Right renal pelvis (tissue), 4 donors: ENCODE data around the gene PPIE. TPM values are rescaled to one million over a fixed set of nuclear protein-coding genes. Genes with fewer than 3 reads are reported as not detected.
"Not testable (repeated sequence)": the region's sequence is repeated elsewhere in the genome, so short reads cannot be mapped to it uniquely, and the experiment has no call there.

Experiments
- DNase-seq, 4 donors: peaks; one replicate each; pipeline ENCODE4 v3.0.0-alpha.2; 2013; ENCODE audit warnings: low read depth in 4 of 4, low spot score in 3 of 4, missing footprints in 1 of 4
- polyA plus RNA-seq, 4 donors: library from polyadenylated mRNA; unstranded; fragments of 120-200 nt; gene quantifications; one replicate each; pipeline ENCODE4 v1.2.1, GENCODE V29; 2013; ENCODE audit not compliant: insufficient read length in 4 of 4

PPIE gene
- polyA plus RNA-seq, 4 donors = 61.8 to 72.9 (median 70.7) TPM

DNA sequence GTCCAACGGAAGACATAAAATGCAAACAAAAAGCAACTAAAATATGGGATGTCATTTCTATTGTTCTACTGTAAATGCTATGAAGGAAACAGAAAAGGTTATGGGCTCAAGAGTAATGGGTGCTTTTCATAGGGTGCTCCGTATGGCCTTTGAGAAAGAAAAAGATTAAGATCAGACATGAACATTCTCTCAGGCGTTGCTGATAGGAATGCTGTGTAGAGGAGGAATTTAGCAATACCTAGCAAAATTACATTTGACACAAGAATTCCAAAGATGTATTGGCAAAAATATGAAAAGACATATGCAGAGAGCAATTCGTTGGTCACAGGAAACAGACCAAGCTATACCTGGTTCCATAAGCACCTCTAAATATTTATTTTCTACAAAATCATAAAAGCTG is 38.2 kb downstream of the PPIE start:
- DNase-seq = no peak

DNA sequence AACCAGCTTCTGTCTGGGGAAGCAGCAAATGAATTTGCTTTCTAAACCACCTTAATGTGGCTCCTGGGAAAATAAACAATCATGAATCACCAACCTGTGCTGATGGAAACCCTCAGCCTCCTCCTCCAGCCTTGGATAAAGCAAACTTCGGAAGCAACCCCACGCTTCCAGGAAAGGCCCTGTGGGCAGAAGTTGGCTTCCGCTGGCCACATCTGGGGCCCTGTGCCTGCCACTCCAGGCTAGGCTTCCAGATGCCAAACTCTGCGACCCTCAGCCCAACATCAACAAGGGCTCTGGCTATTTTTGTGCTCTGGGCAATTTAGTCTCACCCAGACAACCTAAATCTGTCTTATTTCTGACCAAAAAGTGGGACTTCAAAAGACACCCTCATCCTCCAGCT is 38.6 kb downstream of the PPIE start:
- no peak for DNase-seq

DNA sequence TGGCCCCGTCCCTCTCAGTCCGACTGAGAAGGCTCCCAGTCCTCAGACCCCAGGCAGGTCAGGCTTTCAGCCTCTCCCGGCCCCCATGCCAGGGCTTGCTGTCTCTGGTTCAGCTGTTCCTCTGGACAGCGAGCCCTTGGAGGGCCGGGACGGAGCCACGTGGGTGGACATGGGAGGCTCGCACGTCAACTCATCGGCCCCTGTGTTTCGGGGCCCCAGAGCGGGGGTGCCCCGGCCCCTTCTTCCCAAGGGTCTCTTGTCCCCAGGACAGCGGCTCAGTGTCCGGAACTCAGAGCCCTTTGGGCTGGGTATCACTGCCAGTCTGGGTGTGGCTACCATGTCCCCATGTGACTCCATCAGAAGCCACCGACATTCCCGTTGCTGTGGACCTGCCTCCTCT is 39.2 kb downstream of the PPIE start:
- not testable (repeated sequence) for DNase-seq

DNA sequence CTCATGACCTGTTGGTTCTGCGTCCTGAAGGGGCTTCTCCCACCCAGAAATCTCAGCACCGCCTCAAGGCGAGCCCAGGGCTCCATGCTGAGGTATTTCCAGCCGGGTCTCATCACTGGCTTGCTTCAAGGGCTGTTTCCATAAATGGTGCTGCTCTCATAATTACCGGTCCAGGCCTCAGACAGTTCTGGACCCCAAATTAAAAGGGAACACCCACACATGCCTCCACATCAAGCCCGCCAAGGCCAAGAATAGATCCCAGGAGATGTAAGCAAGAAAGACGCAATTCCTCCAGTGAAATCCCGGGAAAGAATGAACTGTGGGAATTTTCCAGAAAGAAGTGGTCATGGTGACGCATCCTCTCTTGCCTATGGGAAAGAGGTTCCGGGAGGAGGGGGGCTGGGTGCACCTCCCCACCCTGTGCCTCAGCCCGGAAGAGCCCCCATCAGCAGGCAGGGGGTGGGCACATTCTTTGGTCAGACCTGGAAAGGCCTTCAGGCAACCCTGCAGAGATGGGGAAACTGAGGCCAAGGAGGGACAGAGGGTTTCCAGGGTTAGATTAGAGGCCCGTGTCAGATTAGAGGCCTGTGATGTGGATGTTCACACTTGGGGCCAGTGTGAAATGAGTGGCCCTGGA is 39.9 kb downstream of the PPIE start:
- DNase-seq = not testable (repeated sequence)

DNA sequence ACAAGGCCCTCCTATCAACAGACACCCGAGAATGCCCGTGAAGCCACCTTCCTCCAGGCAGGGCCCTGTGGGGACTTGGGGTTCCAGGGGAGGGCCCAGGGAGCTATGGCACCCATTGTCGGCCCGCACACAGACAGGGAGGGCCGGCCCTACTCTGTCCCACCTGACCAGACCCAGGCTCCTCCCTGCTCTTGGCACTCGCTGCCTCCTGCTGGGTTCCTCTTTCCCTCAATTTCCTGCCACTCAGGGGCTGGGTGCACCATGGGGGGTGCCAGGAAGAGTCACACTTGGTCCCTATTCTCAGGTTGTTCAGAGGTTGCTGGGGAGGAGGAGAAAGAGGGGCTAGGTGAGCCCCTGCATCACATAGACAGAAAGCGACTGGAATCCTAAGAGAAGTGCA is 40.5 kb downstream of the PPIE start:
- no peak for DNase-seq

DNA sequence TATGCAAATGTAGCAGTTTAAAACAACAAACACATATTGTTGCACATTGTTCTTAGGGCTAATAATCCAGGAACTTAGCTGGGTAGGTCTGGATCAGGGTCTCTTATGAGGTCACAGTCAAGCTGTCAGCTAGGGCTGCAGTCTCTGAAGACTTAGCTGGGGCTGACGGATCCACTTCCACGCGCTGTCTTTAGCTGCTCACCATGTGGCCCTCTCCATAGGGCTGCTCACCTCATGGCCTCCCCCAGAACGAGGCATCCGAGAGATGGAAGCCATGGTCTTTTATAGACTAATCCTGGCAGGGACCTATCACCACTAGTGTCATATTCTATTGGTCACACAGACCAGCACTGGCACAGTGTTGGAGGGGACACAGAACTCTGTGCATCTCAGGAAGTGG is 41.1 kb downstream of the PPIE start:
- DNase-seq = no peak

DNA sequence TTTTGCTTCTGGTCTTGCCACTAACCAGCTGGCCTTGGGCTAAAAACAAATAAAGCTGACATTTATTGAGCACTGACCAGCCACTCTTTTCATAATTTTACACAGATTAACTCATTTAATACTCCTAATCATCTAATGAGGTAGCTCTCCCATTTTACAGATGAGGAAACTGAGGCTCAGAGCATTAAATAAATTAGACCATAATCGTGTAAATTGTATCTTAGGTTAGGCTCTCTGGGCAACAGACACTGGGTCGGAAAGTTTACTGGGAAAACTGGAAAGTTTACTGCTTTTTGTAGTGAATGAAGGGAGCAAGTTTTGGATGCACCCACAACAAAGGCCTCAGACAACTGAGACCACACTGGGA is 42.6 kb downstream of the PPIE start:
- DNase-seq = no peak

DNA sequence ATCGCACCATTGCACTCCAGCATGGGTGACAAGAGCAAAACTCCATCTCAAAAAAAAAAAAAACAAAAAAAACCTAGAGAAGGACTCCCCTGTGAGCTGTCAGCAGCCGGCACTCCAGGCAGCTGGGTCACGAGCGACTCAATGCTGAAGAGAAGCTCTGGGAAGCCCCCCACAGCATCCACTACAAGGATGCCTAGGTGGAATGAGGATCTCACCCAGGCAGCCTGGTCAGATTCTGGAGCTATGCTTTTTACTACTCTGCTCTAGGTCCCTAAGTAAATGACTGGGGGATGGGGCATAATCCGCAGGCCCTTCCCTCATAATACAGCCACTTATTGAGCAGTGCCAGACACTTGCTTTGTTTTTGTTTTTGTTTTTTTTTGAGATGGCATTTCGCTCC is 43.4 kb downstream of the PPIE start:
- DNase-seq = no peak

DNA sequence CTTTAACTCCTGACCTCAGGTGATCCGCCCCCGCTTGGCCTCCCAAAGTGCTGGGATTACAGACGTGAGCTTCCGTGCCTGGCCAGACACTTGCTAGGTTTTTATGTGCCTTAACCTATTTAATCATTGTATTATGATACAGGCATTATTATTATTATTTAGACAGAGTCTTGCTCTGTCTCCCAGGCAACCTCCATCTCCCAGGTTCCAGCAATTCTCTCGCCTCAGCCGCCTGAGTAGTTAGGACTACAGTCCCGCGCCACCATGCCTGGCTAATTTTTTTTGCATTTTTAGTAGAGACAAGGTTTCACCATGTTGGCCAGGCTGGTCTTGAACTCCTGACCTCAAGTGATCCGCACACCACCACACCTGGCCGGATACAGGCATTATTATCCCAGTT is 44.0 kb downstream of the PPIE start:
- DNase-seq = not testable (repeated sequence)

DNA sequence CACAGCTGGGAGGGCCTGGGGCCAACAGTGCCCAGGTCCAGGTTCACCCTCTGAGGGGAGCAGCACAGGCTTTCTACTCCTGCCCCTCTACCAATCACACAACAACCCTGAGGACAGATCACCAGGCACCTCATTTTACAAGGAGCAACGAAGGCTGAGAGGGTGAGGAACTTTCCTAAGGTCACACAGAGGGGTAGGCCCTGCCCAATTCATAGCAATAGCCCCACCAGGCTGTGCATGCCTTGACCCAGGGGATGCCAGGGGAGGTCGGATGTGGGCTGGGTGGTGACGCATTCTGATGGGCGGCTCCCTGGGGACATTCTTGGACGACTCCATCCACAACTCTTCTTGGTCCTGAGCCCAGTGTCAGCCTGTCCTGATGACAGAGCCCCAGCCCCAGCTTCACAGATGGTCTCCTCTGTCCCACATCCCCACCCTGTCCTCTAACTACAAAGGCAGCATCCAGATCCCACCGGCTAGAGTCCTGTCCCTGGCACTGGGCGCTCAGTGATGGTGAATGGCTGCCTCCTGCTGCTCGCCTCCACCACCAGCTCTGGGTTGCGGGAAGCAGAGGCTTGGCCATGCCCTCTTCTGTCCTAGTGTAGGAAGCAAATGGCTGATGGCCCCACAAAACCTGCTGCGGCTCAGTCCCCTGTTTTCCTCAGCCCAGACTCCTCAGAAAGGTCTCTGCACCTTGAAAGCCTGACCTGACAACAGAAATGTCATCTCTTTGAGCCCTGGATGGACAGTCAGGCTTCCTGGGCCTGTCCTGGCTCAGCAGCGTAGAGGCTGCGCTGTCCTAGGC is 47.8 kb downstream of the PPIE start:
- not testable (repeated sequence) for DNase-seq

DNA sequence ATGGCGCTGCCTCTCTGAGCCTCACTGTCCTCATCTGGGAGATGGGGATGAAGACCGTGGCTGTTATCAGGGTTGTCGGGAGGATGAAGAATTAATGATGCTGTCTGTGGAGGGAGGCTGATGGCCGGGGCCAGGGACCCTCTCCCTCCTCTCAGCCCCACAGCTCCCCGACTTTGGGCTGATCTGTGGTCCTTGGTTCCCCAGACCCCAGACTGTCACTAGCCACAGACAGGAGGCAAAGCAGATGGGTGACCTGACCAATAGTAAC is 48.4 kb downstream of the PPIE start:
- DNase-seq = not testable (repeated sequence)

DNA sequence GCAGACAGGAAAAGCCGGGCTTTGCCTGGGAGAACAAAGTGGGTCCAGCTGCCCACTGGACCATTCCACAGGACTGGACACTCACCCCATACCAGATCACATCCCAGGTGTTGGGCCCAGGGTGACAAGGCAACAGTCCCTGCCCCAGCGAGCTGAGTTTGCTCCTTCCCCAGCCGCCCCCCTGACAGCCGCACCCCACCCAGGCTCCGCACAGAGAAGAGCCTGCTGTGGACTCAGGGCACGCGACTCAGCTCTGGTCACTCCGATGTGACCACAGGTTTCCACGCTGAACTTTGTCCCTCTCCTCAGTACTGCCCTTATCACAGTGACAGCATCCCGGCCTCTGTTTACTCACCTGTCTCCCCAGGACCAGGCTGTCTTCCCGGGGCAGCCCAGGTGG is 48.8 kb downstream of the PPIE start:
- DNase-seq = no peak

DNA sequence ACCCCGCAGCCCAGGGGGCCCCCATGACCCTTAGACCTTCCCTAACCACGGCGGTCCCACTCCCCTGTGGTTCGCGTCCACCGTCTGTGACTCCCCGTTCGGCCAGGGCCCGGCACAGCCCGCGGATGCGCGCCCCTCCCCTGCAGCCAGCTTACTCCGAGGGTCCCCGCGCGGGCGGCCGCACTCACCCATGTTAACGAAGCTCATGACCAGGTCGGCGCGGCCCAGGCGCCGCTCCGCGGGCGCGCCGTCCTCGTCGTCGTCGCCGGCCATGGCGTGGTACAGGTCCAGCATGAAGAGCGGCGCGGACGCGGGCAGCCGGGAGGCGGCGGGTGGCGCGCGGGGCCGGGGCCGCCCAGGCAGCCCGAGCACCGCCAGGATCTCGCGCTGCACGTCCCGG is 49.3 kb downstream of the PPIE start:
- DNase-seq = not testable (repeated sequence)

DNA sequence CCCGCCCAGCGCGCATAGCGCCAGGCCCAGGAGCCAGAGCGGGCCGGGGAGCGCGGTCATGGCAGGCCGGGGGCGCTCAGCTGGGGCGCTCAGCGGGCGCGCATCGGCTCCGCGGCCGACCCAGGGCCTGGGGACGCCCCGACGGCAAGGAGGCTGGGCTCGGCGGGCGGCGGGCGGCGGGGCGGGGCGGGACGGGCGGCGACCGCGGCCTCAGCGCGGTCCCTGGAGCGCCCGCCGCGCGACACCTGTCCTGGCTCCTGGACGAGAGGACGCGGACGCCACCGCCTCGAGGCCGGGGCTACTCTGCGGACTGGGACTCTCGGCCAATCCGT is 49.7 kb downstream of the PPIE start:
- no peak for DNase-seq

DNA sequence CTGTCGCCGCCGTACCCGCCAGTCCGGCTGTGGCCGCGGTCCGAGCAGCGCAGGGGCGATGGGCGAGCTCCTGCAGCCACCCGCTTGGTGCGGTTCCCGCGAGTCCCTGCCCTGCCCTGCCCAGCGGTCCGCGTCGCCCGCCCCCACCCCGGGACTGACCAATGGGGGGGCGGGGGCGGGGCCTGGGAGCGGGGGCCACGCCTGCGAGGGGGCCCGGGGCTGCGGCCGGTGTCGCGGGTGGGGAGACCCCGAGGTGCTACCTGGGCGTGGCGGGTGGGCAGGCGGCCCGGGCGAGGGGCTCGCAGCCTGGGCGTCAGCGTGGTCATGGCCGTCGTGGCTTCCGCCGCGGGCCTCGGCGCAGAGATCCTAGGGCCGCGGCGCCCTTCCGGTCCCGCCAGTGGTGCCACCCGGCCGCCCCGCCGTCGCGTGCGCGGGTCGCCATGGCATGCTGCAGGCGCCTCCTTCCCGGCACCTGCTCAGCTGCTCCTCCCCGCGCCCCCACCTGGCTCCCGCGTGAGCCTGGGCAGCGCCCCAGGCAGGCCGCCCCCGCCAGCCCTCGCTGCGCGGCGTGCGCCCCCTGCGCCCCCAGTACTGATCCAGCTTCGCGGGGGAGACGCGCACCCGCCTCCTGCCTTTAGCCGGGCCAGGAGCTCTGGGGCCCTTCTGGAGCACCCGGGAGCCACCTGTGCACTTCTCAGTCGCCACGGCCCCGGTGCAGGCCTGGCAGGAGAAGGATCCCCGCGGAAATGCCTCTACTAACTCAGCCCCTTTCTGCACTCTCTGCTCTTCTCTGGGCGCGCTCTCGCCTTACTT is 50.3 kb downstream of the PPIE start, which contains the start of gene BMP8B:
Gene BMP8B (minus strand): TSS at position 108 of the 813 bp plus-strand sequence. CDS start 380 bp downstream, outside the sequence.
- no peak for DNase-seq

DNA sequence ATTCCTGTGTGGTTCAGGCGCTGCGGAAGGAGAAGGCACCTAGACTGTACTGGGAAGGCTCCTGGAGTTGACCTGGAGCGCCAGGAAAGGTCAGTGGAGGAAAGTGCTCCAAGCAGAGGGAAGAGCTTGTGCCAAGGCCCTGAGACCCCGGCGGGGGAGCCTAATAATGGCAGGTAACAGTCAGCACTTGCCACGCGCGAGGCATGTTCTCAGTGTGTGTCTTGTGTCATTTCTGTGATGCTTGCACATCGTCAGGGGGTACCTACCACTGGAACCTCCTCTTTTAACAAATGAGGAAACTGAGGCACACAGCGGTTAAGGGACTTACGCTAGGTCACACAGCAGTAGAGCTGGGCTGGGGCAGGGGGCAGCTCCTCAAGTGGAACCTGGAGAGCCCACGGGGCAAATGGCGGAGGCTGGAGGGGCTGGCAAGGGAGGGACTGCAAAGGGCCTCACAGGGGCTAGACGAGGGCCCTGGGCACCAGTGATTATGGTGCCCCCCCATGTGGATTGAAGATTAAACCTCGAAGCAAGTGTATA is 51.0 kb downstream of the PPIE start:
- no peak for DNase-seq

DNA sequence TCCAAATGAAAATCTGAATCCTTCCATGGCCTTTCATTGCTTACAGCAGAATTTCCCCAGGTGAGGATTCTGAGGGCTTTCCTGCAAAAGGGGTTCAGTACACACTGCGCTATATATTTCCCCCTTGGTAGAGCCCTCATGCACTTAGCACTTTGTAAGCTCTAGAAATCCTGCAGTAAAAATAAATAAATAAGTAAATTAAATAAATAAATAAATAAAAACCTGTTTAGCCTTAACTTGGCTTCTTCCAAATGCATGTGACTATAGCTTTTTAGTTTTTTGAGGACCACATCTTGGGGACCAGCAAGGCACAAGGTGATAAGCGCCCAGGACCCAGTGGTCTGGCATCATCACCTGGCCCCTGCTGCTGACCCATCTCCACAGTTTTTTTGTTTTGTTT is 53.2 kb downstream of the PPIE start:
- no peak for DNase-seq

DNA sequence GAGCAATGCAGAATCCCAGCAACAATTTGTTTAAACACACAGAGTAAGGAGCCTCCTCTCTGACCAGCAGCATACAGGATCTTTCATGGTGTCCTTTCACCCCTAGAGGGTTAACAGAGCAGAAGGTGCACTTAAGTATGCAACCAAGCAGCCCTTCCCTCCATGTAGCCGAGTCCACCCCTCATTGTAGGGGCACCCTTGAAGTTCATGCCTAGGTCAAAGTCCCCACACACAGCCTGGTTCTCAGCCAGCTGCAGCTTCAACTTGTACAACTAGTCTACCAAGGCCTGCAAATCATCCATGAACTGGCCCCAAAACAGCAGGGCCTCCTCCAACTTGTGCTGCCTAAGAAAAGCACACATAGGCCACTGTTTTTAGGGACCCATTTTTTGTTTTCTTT is 57.0 kb downstream of the PPIE start:
- no peak for DNase-seq

DNA sequence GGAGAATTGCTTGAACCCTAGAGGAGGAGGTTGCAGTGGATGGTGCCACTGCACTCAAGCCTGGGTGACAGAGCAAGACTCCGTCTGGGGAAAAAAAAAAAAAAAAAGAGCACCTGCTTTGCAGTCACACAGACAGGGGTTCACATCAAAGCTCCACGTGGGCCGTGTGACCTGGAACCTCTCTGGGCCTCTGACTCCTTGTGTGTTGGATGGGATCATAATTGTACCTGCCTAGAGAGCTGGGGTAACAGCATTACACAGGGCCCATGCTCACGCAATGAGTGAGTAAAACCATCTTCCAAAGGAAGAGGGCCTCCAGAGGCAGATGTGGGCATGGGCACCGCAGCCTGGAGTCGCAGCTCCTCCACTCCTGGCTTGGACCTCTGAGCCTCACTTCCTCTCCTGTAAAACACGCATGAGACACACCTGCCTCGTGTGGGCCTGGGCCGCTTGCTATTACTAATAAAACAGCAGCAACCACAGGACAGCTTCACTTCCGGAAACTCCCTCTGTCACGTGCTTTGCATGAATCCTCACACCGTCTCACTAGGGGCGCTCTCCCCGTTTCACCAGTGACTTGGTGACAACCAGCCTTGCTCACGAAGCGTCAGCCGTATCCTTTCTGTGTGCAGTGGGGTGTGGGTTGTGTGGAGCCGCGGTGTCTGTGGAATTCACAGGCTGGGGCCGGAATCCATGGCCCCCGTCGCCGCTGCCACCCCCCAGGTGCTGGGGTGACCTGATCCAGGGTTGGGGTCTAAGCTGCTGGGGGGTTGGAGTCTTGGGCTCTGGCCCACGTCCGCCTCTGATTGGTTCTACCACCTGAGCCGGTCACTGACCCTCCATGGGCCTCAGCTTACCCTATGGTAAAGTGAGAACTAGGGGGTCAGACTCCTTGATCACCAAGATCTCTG is 60.4 kb downstream of the PPIE start:
- not testable (repeated sequence) for DNase-seq

DNA sequence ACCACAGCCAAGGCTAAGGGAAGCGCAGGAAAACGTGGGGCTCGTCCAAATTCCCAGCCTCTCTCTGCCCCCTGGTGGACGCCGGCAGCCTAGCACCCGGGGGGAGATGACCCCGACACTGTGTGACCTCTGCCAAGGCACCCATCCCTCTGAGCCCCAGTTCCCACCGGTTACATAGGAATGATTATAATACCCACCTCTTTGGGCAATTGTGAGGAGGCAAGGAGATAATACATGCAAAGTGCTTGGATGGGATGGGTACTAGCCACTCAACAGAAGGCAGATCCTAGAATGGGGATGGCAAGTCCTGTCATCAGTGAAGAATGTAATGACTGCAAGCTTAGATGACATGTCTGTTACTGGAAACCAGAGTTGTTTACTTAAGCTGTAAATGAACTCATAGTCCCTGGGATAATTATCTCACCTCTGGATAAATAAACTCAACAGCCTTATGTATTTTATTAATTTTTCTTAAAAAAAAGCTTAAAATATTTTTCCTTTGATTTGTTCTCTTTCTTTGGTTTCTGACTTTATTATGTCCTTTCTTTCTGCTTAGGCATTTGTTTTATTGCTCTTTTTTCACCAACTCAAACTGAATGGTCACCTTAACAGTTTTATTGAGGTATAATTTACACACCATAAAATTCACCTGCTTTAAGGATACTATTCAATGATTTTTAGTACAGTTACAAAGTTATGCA is 61.2 kb downstream of the PPIE start:
- DNase-seq = no peak
